ENCODE measurements around the gene COPS7A.

Gene COPS7A

GRCh38 chr12:6770094-6770493 lies 46.2 kb downstream of the COPS7A start:
- DNase-seq (ENCODE audit: low spot score): no peak

- no peak for DNase-seq (ENCODE audit: low spot score)
Measured at GRCh38 chr12:6770600-6770999, 46.8 kb downstream of the COPS7A start.

DNA sequence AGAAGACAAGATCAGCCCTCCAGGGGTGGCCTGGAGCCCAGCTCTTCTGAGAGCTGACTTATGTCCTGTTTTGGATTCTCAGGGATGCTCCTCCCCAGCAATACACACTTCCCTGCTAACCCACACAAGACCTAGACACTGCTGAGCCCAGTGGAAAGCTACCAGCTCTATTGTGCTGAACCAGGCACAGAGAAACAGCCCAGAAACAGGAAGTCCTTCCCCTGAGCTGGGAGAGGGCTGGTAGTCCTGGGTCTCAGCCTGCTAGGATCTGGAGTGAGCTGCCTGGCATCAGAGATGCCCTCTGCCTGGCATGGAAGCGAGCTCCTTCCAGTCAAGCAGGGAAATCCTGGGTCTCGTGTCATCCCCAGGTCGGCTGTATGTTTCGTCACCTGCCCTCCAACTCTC lies 47.2 kb downstream of the COPS7A start:
- DNase-seq (ENCODE audit: low spot score): no peak

DNA sequence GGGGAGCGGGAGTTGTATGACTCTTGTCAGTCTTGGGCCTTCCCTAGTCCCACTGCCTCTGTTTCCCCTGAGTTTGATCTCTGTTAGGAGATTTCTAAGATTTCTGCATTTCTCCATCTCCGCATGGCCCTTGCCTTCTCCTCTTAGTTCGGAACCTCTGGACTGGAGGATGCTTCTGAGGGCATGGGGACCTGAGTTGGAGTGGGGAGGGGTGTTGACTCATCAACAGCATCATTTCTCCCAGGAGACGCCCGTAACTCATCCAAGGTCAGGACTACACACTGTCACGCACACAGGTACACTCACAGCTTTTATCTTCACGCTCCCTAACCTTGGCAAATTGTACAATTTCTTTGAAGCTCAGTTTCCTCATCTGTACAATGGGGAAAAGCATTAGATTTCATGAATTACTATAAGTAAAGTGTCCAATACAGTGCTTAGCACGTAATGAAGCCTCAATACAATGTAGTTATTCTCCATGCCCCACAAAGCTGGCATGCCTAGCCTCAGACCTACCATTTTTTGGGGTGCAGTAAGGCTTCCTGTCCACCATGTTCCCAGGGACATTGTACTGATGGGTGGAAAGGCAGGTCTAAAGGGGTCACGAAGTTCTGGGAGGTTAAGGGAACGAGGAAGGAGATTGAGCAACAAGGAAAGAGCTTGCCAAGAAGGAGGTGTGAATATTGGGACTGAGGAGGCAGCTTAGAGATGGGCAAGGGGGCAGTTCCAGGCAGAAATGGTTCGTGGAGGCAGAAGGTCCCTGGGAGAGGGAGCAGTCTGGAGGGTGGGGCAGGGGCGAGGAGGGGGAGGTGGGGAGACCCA lies 47.9 kb downstream of the COPS7A start:
- no peak for DNase-seq (ENCODE audit: low spot score)

GRCh38 chr12:6772331-6772695 lies 48.5 kb downstream of the COPS7A start, which contains the start of gene LAG3:
LAG3 (plus strand) TSS chr12:6772520; CDS start chr12:6772853, 333 bp downstream.
- no peak for DNase-seq (ENCODE audit: low spot score)

GRCh38 chr12:6772726-6773589 lies 49.1 kb downstream of the COPS7A start:
- DNase-seq (ENCODE audit: low spot score): no peak

GRCh38 chr12:6773590-6774351 lies 49.9 kb downstream of the COPS7A start:
- DNase-seq (ENCODE audit: low spot score): no peak

- no peak for DNase-seq (ENCODE audit: low spot score)
Measured at GRCh38 chr12:6774499-6775062, 50.7 kb downstream of the COPS7A start.

GRCh38 chr12:6775185-6776174 lies 51.6 kb downstream of the COPS7A start:
- no peak for DNase-seq (ENCODE audit: low spot score)

- no peak for DNase-seq (ENCODE audit: low spot score)
Measured at GRCh38 chr12:6777386-6777785, 53.5 kb downstream of the COPS7A start.

DNA sequence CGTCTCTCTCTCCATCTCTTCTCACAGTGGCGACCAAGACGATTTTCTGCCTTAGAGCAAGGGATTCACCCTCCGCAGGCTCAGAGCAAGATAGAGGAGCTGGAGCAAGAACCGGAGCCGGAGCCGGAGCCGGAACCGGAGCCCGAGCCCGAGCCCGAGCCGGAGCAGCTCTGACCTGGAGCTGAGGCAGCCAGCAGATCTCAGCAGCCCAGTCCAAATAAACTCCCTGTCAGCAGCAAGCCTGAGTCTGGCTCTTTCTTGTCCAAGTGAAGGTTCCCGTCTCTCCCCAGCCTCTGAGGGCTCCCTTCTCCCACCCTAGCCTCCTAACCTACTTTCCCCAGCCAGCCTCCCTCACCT lies 54.3 kb downstream of the COPS7A start:
- DNase-seq (ENCODE audit: low spot score): no peak

DNA sequence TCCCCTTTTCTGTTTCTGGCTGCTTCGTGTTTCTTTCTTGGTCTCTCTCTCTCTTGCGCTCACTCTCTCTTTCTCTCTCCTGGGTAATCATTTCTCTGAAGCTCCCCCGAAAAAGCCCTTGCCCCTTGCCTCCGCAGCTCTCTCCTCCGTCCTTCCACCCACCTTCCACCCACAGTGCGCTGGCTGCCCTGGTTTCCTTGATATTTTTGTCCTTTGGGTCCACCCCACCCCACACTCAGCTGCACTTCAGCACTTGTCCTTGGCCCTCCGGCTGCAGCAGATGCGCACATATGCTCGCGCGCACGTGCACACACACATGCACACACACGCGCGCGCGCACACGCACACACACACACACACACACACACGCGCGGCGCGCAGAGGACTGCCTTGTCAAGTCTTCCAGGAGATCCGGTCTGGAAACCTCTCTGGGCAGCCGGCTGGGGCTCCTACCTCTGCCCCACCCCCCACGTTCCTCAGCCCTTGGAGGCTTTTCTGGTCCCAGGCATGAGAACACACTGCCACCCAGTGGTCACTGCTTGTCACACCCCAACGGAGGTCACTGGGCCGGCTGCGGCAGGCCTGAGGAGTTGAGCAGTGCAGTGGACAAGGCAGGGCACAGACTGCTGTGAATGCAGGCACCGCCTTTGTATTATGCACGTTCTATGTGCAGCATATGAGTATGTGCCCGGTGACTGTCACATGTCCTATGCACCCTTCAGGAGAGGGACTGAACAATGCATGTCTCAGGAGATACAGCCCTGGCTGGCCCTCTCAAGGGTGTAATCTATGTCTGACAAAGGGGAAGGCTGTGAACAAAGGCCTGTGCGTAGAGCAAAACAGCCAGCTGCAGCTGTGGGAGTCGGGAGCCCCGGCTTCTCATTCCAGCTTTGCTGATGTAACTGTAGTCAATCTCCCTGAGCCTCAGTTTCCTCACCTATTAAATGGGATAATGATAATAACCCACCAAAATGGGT lies 55.0 kb downstream of the COPS7A start:
- peak; percentile 90 for DNase-seq (ENCODE audit: low spot score)

DNA sequence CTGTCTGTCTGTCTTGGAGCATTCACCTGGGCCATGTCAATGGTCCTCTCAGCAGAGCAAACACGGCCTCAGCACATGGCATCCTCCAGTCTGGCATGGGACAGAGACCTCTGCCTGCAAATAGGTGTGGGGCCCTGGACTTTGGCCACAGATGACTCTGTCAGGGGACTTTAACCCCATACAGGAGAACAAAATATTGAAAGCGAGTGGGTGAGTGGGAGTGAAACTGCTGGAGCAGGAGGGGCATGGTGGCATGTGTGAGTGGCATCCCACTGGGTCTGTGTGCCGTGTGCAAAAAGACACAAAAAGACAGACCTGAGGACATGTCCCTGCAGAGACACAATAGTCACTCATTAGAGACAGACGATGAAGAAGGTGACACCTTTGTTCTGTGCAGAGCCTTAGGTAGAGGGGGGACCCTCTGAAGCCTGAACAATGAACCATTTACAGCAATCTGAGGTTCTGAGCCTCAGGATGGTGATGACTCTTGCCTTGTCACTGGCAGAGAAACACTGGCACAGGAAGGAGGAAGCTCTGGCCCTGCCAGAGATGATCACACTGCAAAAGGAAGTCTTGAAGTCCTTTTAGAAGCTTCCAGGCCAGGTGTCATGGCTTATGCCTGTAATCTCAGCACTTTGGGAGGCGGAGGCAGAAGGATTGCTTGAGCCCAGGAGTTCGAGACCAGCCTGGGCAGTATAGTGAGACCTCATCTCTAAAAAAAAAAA lies 56.0 kb downstream of the COPS7A start:
- no peak for DNase-seq (ENCODE audit: low spot score)

DNA sequence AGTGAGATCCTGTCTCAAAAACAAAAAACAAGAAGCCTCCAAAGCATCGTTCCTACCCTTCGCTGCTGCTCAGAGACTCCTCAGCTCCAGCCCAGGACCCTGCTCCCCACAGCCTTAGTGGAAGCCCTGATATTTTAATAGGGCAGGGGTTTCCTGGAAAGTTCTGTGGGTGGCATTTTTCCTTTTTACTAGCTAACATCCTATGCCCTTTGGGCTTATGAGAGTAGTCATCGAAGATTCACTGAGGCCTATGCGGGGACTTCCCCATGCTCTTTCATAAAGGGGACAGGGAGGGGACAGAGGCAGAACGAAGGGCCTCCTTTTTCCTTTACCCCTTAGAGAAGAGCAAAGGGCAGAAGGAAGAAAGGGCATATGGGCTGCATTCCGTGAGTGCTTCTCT lies 56.7 kb downstream of the COPS7A start:
- DNase-seq (ENCODE audit: low spot score): no peak
